Measurements from ENCODE around the gene KRT77.

GRCh38 chr12:52745554-52745953 lies 42.2 kb upstream of the KRT77 start:
- no peak for TF ChIP-seq CTCF (conservative IDR thresholded peaks at IDR 0.05; ENCODE audit: low read length)
- no peak for TF ChIP-seq EZH2phosphoT487 (IDR thresholded peaks at IDR 0.05; ENCODE audit: borderline replicate concordance, low read depth, low read length)

All from OCI-LY7 (cell line).